RWPE2 (cell line): ENCODE measurements around the gene TBC1D2.

Source experiments
- ATAC-seq: fragments of 200-7000 bp; cut with Tn5 transposase; 3 replicates; pipeline ENCODE4 v1.9.1; 2021; ENCODE audit warnings: low read depth
- DNase-seq: peaks from one replicate; pipeline ENCODE4 v3.0.0-alpha.2; 2020; ENCODE audit warnings: low spot score
- H3K27ac ChIP-seq: fragments of 450-650 bp; 2 replicates; pipeline ENCODE4 v1.5.1; 2017; ENCODE audit warnings: mild to moderate bottlenecking; ENCODE audit not compliant: poor library complexity, severe bottlenecking
- H3K27me3 ChIP-seq: fragments of 250-450 bp; sonication (Bioruptor Pico); 2 replicates; pipeline ENCODE4 v1.5.1; 2021; ENCODE audit warnings: mild to moderate bottlenecking, moderate library complexity; ENCODE audit not compliant: insufficient read depth, poor library complexity, severe bottlenecking
- H3K36me3 ChIP-seq: fragments of 250-450 bp; sonication (Bioruptor Pico); 2 replicates; pipeline ENCODE4 v1.5.1; 2020; ENCODE audit warnings: low read depth, mild to moderate bottlenecking, moderate library complexity
- H3K4me1 ChIP-seq: fragments of 250-450 bp; sonication (Bioruptor Pico); 2 replicates; pipeline ENCODE4 v1.5.1; 2021; ENCODE audit warnings: mild to moderate bottlenecking, moderate library complexity; ENCODE audit not compliant: insufficient read depth, poor library complexity, severe bottlenecking
- H3K4me3 ChIP-seq: fragments of 250-450 bp; sonication (Bioruptor Pico); 2 replicates; pipeline ENCODE4 v1.5.1; 2021; ENCODE audit warnings: mild to moderate bottlenecking, moderate library complexity; ENCODE audit not compliant: severe bottlenecking
- H3K9me3 ChIP-seq: fragments of 250-450 bp; sonication (Bioruptor Pico); 2 replicates; pipeline ENCODE4 v1.5.1; 2021; ENCODE audit warnings: mild to moderate bottlenecking, moderate library complexity; ENCODE audit not compliant: severe bottlenecking
- TF ChIP-seq, protein P1 (sequence below): fragments of 450-650 bp; IDR thresholded peaks from one replicate; pipeline ENCODE4 v1.5.1; 2017; ENCODE audit warnings: mild to moderate bottlenecking, moderate library complexity; ENCODE audit not compliant: poor library complexity, severe bottlenecking

The TBC1D2 gene

DNA sequence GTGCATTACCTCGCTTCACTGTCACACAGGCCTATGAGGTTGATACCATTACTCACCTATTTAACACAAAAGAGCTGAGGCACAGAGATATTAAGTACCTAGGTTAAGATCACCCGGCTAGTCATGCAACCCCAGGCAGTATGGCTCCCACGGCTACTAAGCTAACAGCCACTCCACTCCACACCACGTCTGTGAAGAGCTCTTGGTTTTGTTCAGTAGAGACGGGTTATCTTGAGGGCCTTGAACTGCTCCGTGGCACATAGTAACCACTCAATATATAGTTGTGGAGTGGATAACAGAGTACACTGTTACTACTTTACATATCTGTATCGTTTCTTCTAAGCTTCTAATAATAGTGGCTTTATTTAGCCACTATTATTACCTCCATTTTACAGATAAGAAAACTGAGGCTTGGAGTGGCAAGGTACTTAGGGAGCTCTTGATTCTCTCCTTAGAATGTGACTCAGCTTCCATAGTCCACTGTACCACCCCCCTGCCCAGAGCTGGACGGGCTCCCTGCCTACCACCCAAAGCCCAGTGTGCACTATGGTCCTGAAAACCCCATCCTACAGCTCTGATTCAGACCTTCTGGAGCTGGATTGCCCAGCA lies 62.0 kb downstream of the TBC1D2 start:
- DNase-seq = no peak
- H3K4me3 ChIP-seq = peak overlapping the region; percentile 95
- TF ChIP-seq, protein P1, sequence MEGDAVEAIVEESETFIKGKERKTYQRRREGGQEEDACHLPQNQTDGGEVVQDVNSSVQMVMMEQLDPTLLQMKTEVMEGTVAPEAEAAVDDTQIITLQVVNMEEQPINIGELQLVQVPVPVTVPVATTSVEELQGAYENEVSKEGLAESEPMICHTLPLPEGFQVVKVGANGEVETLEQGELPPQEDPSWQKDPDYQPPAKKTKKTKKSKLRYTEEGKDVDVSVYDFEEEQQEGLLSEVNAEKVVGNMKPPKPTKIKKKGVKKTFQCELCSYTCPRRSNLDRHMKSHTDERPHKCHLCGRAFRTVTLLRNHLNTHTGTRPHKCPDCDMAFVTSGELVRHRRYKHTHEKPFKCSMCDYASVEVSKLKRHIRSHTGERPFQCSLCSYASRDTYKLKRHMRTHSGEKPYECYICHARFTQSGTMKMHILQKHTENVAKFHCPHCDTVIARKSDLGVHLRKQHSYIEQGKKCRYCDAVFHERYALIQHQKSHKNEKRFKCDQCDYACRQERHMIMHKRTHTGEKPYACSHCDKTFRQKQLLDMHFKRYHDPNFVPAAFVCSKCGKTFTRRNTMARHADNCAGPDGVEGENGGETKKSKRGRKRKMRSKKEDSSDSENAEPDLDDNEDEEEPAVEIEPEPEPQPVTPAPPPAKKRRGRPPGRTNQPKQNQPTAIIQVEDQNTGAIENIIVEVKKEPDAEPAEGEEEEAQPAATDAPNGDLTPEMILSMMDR = peak; percentile 35
- H3K27ac ChIP-seq = peak overlapping the region; percentile 64
- peaks cover 10% of the 10 kb centered on the region for H3K4me1 ChIP-seq
- H3K36me3 ChIP-seq = peaks cover 10% of the 10 kb centered on the region; the same call in 1 of the 2 replicates
- ATAC-seq = no peak
- no peaks in the 10 kb centered on the region for H3K27me3 ChIP-seq
- no peaks in the 10 kb centered on the region for H3K9me3 ChIP-seq

GRCh38 chr9:98192503-98193335 lies 62.7 kb downstream of the TBC1D2 start, which contains the start of gene CORO2A:
Gene CORO2A (minus strand): TSS chr9:98192637. CDS start chr9:98157660, 34,977 bp downstream.
- Histone ChIP-seq H3K4me3 (peak within 1 kb of the TSS; percentile 95), H3K27ac (peak within 1 kb of the TSS; percentile 64), H3K27me3 (no peaks in the 10 kb centered on the region), H3K4me1 (peaks cover 16% of the 10 kb centered on the region), H3K9me3 (no peaks in the 10 kb centered on the region), H3K36me3 (0 out of 2 replicates have a peak, but pooled peaks cover 11% of the 10 kb centered on the region)
- TF ChIP-seq, protein P1 = peak; percentile 70
- ATAC-seq (peak; percentile 63), DNase-seq (peak; percentile 80)

DNA sequence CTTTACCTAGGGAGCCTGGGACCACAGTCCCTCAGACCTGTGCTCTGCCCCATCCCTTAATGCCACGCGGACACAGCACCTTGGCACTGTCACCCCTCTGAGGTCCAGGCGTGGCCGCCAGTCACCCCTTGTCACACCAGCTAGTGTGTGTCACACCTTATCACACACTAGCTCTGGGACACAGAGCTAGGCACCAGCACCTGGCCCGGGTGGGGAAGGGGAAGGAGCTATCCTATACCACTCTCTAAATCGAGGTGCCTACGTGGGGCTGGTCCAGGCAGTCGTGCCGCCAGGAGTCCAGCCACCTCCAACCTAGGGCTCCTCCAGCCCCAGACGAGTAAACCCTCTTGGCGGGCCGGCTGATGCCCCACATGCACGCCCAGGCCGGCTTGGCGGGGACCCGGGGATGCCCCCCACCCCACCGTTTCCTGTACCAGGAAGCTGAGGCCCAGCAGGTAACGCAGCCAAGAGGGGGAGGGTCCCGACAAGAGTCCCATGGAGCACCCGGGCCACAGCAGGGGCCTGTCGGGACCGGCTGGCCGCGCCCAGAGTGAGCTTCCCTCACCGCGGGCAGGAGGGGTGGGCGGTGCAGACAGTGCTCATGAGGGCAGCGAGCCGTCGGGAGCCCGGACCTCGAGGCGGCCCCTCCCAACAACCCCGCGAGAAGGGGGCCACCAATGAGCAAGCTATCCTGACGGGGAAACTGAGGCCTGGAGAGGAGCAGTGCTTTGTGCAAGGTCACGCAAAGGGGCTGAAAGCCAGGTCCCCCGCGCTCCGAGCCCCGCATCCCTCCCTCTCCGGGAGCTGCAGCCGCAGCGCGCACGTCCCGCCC lies 63.6 kb downstream of the TBC1D2 start:
- ATAC-seq (peak; percentile 60), DNase-seq (no peak)
- Histone ChIP-seq H3K9me3 (no peaks in the 10 kb centered on the region), H3K36me3 (0 out of 2 replicates have a peak, but pooled peaks cover 11% of the 10 kb centered on the region), H3K27me3 (no peaks in the 10 kb centered on the region), H3K4me1 (peaks cover 17% of the 10 kb centered on the region), H3K27ac (peak overlapping the region; percentile 64), H3K4me3 (peak overlapping the region; percentile 95)
- TF ChIP-seq, protein P1 = no peak

DNA sequence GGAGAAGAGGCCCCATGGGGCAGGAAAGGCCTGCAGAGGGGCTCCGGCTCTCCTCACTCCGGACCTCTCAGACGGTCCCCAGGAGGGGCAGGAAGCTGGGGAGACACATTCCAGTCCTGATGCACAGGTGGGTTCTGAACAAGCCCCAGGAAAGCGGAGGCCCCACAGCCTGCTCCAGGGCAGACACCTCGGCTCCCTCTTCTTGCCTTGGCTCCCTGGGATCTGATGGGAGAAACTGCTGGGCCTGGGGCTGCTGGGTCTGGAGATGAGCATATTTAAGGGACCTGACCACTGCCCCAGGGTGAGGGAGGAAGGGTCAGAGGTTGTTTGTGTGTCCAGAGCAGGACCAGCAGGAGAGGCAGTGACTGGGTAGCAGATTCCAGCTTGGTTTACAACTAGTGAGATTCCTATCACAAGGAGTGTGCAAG lies 64.3 kb downstream of the TBC1D2 start:
- TF ChIP-seq, protein P1 = no peak

More for the DNA sequence above, 64.3 kb downstream of the TBC1D2 start:
- H3K27me3 ChIP-seq = no peaks in the 10 kb centered on the region
- H3K4me1 ChIP-seq = peaks cover 17% of the 10 kb centered on the region
- H3K4me3 ChIP-seq = peak overlapping the region; percentile 95
- no peaks in the 10 kb centered on the region for H3K9me3 ChIP-seq
- H3K36me3 ChIP-seq = 0 out of 2 replicates have a peak, but pooled peaks cover 15% of the 10 kb centered on the region
- peak overlapping the region; percentile 64 for H3K27ac ChIP-seq
- no peak for ATAC-seq
- no peak for DNase-seq
